GM13976 (cell line): ENCODE results near the gene ZNF428.

ENCODE experiments used
- DNase-seq: peaks from one replicate; pipeline ENCODE4 v3.0.0; 2012; ENCODE audit warnings: low spot score
- CTCF ChIP-seq: IDR thresholded peaks from 2 replicates; pipeline ENCODE4 v1.5.1; 2012; ENCODE audit warnings: borderline replicate concordance, mild to moderate bottlenecking; ENCODE audit not compliant: insufficient read depth; ENCODE audit errors: extremely low read depth, missing control alignments, control extremely low read depth
- in situ Hi-C: fragments of 300-500 bp; cut with MboI; formaldehyde crosslinking; loops from one replicate; pipeline ENCODE4 v1.12.0; 2022; ENCODE audit warnings: low sequenced_read_pairs, mixed read lengths, inconsistent platforms; ENCODE audit not compliant: unreplicated experiment

ZNF428 gene

GRCh38 chr19:43618921-43619261 is 538 bp downstream of the ZNF428 start:
- DNase-seq = peak; percentile 80
- in situ Hi-C loops = no loop called here
- TF ChIP-seq CTCF = no peak

- no peak for TF ChIP-seq CTCF
- no peak for DNase-seq
- in situ Hi-C loops = no loop called here
Measured at GRCh38 chr19:43616954-43617353, 2.5 kb downstream of the ZNF428 start.

GRCh38 chr19:43616306-43616705 is 3.1 kb downstream of the ZNF428 start:
- in situ Hi-C loops = no loop called here
- no peak for TF ChIP-seq CTCF
- no peak for DNase-seq

- no peak for TF ChIP-seq CTCF
- in situ Hi-C loops = no loop called here
Measured at GRCh38 chr19:43612374-43612773, 7.1 kb downstream of the ZNF428 start.

GRCh38 chr19:43611788-43612187 is 7.6 kb downstream of the ZNF428 start, which contains the start of gene SRRM5:
TSS of gene SRRM5 (plus strand) at chr19:43612088. CDS start at chr19:43612122, 34 bp downstream.
- in situ Hi-C loops = no loop called here
- no peak for DNase-seq
- TF ChIP-seq CTCF = no peak

More at GRCh38 chr19:43612374-43612773, 7.1 kb downstream of the ZNF428 start:
- DNase-seq = no peak

GRCh38 chr19:43610493-43610892 is 8.9 kb downstream of the ZNF428 start:
- DNase-seq = no peak
- in situ Hi-C loops = no loop called here

More at GRCh38 chr19:43610493-43610892, 8.9 kb downstream of the ZNF428 start:
- TF ChIP-seq CTCF = no peak
